Measurements from ENCODE around the gene SYT6.

SYT6 gene

DNA sequence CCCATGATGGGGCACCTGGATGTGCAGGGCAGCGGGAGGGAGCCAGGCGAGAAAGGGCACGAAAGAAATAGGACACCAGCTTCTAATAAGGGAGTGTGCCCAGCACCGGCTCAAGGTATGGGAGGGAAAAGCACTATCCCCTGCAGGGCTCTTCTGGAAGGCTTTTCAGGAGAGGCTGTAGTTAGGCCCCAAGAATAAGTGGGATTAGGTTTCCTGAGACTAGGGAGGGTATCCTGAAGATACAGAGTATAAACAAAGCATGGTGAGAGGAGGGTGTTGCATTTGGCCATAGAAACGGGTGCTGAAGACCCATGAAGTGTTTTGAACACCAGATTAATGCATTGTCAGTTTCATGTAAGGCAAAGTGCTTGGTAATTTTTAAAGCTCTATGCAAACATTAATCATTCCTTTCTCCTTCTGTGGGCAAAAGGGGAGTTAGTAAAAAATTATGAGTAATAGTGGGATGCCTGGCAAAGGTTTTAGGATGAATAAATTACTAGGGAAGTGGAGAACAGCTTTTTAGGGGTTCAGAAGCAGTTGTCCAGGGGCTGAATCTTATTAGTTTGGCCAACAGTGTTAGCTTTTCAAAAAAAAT is 74.0 kb downstream of the SYT6 start:
- H3K27me3 ChIP-seq (ENCODE audit: insufficient read depth, low read depth) = no peaks in the 10 kb centered on the region
- no peaks in the 10 kb centered on the region for H3K36me3 ChIP-seq (ENCODE audit: insufficient read depth)
- H3K79me2 ChIP-seq (ENCODE audit: insufficient read depth, low read depth) = no peaks in the 10 kb centered on the region
- no peak overlapping the region for H3K4me2 ChIP-seq
- no peak overlapping the region for H2AFZ ChIP-seq (ENCODE audit: low read depth)
- H3K9ac ChIP-seq = no peak overlapping the region
- no peaks in the 10 kb centered on the region for H4K20me1 ChIP-seq (ENCODE audit: insufficient read depth)
- no peak overlapping the region for H3K27ac ChIP-seq
- H3K4me3 ChIP-seq (IDR thresholded peaks at IDR 0.05; ENCODE audit: insufficient read depth, low read depth, low read length) = no peak overlapping the region
- H3K4me1 ChIP-seq (ENCODE audit: low read depth, poor library complexity, severe bottlenecking) = peaks cover 18% of the 10 kb centered on the region
- TF ChIP-seq CTCF (conservative IDR thresholded peaks at IDR 0.05; ENCODE audit: low read depth, low read length) = no peak

DNA sequence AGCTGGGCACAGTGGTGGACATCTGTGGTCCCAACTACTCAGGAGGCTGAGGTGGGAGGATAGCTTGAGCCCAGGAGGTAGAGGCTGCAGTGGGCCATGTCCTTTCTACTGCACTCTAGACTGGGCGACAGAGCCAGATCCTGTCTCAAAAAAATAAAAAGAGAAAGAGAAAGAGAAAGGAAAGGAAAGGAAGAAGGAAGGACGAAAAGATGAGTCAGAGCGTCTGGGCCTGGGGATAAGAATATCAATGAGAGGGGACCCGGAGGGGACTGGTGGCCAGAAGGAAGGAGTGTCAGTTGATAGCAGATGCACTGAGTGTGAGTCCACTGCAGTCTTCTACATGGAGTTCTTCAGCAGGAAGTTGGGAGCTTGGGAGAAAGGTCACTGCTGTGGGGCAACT is 75.6 kb downstream of the SYT6 start:
- H3K4me1 ChIP-seq (ENCODE audit: low read depth, poor library complexity, severe bottlenecking) = peaks cover 18% of the 10 kb centered on the region

DNA sequence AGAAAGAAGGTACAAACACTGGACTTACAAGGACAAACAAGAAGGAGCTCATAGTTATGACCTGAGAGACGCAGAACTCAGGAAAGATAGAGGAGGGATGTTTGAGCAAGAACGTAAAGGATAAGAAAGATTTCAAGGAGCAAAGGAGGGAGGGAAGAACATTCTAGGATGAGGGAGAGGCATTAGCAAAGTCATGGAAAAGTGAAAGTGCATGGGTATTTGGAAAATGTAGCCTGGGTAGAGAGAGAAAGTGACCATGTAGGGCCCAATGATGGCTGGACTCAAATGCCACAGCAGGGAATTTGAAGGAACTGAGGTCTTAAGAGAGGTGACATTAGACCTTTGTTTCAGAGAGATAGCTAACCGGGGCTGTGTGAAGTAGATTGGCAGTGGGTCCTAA is 76.5 kb downstream of the SYT6 start:
- Histone ChIP-seq H3K4me2 (no peak overlapping the region), H3K4me1 (ENCODE audit: low read depth, poor library complexity, severe bottlenecking) (peaks cover 18% of the 10 kb centered on the region), H3K9ac (no peak overlapping the region), H3K36me3 (ENCODE audit: insufficient read depth) (no peaks in the 10 kb centered on the region), H3K27me3 (ENCODE audit: insufficient read depth, low read depth) (no peaks in the 10 kb centered on the region), H3K27ac (no peak overlapping the region), H4K20me1 (ENCODE audit: insufficient read depth) (no peaks in the 10 kb centered on the region), H3K79me2 (ENCODE audit: insufficient read depth, low read depth) (no peaks in the 10 kb centered on the region), H3K4me3 (IDR thresholded peaks at IDR 0.05; ENCODE audit: insufficient read depth, low read depth, low read length) (no peak overlapping the region), H2AFZ (ENCODE audit: low read depth) (no peak overlapping the region)
- TF ChIP-seq CTCF (conservative IDR thresholded peaks at IDR 0.05; ENCODE audit: low read depth, low read length) = no peak

More for the DNA sequence above, 75.6 kb downstream of the SYT6 start:
- no peak overlapping the region for H3K9ac ChIP-seq
- H3K79me2 ChIP-seq (ENCODE audit: insufficient read depth, low read depth) = no peaks in the 10 kb centered on the region
- H3K36me3 ChIP-seq (ENCODE audit: insufficient read depth) = no peaks in the 10 kb centered on the region
- H3K27ac ChIP-seq = no peak overlapping the region
- no peaks in the 10 kb centered on the region for H3K27me3 ChIP-seq (ENCODE audit: insufficient read depth, low read depth)
- no peaks in the 10 kb centered on the region for H4K20me1 ChIP-seq (ENCODE audit: insufficient read depth)
- H3K4me3 ChIP-seq (IDR thresholded peaks at IDR 0.05; ENCODE audit: insufficient read depth, low read depth, low read length) = no peak overlapping the region
- no peak overlapping the region for H2AFZ ChIP-seq (ENCODE audit: low read depth)
- no peak overlapping the region for H3K4me2 ChIP-seq
- TF ChIP-seq CTCF (conservative IDR thresholded peaks at IDR 0.05; ENCODE audit: low read depth, low read length) = no peak

- H3K27ac ChIP-seq = no peak overlapping the region
- peak overlapping the region; percentile 53 for H2AFZ ChIP-seq (ENCODE audit: low read depth)
- H3K4me2 ChIP-seq = peak overlapping the region; percentile 86; the same call in 1 of the 2 replicates
These were observed 77.4 kb downstream of the SYT6 start for GRCh38 chr1:114076308-114076707.

More at GRCh38 chr1:114076308-114076707, 77.4 kb downstream of the SYT6 start:
- no peak for TF ChIP-seq CTCF (conservative IDR thresholded peaks at IDR 0.05; ENCODE audit: low read depth, low read length)
- Histone ChIP-seq H3K4me3 (IDR thresholded peaks at IDR 0.05; ENCODE audit: insufficient read depth, low read depth, low read length) (no peak overlapping the region), H3K79me2 (ENCODE audit: insufficient read depth, low read depth) (no peaks in the 10 kb centered on the region), H3K9ac (no peak overlapping the region), H4K20me1 (ENCODE audit: insufficient read depth) (no peaks in the 10 kb centered on the region), H3K27me3 (ENCODE audit: insufficient read depth, low read depth) (no peaks in the 10 kb centered on the region), H3K4me1 (ENCODE audit: low read depth, poor library complexity, severe bottlenecking) (peaks cover 18% of the 10 kb centered on the region), H3K36me3 (ENCODE audit: insufficient read depth) (no peaks in the 10 kb centered on the region)
